22Rv1 (cell line): ENCODE data around the gene SRSF4.

Experiments
- H3K27ac ChIP-seq: fragments of 450-650 bp; 2 replicates; pipeline ENCODE4 v1.5.1; 2017
- ZFX ChIP-seq: fragments of 450-650 bp; IDR thresholded peaks from 2 replicates; pipeline ENCODE4 v1.6.1; 2017; ENCODE audit warnings: antibody characterized with exemption, borderline replicate concordance
- TF ChIP-seq, protein P1 (sequence below): fragments of 450-650 bp; IDR thresholded peaks from 2 replicates; pipeline ENCODE4 v1.5.1; 2017; ENCODE audit warnings: mild to moderate bottlenecking

SRSF4 gene

DNA sequence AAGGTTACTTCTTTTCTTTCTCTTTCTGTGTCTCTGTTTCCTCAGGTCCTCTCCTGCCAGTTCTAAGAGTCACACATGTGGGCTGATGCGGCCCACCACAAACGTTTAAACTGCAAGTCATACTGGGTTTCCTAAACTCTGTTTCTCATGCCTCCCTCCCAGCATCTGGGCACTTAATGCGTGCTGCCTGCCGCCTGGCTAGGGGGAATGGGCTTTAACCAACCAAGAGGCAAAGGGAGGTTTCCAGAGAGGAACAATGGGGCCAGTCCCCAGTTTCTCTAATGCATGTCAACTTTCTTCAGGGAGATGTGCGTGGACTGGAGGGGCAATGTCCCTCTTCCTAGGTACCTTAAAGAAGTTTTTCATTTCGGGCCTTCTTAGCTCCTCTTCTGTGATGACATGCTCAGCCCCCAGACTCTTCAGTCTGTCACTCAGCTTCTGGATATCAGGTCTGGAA is 19.9 kb upstream of the SRSF4 start:
- no peak overlapping the region for H3K27ac ChIP-seq

DNA sequence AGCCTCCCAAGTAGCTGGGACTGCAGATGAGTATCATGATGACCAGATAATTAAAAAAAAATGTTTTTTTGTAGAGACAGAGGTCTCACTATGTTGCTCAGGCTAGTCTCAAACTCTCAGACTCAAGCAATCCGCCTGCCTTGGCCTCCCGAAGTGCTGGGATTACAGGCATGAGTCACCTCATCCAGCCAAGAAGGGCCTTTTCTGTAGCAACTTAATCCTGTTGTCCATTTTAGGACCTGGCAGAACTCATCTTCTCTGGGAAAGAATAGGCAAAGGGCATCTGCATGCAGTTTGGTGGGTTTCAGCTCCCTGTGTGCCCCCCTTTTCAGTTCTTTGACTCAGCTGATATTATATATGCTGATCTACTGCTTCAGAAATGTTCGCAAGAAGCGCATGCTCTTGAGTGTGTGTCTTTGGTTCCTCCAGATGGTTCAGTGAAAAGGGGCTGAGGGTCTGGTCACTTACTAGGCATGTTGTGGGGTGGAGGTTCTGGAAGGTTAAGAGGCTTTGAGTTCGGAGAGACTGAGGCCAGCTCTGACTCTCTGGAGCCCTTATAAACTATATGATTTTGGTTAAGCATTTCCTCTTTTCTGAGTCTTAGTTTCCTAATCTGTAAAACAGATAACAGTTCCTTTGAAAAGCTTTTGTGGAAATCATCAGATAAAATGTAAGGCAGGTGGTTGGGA is 19.4 kb upstream of the SRSF4 start:
- no peak overlapping the region for H3K27ac ChIP-seq
- no peak for TF ChIP-seq ZFX
- TF ChIP-seq, protein P1, sequence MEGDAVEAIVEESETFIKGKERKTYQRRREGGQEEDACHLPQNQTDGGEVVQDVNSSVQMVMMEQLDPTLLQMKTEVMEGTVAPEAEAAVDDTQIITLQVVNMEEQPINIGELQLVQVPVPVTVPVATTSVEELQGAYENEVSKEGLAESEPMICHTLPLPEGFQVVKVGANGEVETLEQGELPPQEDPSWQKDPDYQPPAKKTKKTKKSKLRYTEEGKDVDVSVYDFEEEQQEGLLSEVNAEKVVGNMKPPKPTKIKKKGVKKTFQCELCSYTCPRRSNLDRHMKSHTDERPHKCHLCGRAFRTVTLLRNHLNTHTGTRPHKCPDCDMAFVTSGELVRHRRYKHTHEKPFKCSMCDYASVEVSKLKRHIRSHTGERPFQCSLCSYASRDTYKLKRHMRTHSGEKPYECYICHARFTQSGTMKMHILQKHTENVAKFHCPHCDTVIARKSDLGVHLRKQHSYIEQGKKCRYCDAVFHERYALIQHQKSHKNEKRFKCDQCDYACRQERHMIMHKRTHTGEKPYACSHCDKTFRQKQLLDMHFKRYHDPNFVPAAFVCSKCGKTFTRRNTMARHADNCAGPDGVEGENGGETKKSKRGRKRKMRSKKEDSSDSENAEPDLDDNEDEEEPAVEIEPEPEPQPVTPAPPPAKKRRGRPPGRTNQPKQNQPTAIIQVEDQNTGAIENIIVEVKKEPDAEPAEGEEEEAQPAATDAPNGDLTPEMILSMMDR, result no peak

More for the DNA sequence above, 19.9 kb upstream of the SRSF4 start:
- TF ChIP-seq, protein P1, result no peak
- no peak for TF ChIP-seq ZFX

DNA sequence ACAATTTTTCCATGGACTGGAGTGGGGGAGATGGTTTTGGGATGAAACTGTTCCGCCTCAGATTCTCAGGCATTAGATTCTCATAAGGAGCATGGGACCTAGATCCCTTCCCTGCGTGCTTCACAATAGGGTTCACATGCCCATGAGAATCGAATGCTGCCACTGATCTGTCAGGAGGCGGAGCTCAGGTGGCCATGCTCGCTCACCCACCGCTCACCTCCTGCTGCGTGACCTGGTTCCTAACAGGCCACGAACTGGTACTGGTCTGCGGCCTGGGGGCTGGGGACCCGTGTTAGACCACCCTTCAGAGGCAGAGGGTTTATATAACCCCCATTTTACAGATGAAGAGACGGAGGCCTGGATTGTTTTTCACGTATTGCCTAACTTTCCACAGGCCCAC is 16.3 kb upstream of the SRSF4 start:
- no peak overlapping the region for H3K27ac ChIP-seq
- TF ChIP-seq ZFX, result no peak
- TF ChIP-seq, protein P1, result no peak

DNA sequence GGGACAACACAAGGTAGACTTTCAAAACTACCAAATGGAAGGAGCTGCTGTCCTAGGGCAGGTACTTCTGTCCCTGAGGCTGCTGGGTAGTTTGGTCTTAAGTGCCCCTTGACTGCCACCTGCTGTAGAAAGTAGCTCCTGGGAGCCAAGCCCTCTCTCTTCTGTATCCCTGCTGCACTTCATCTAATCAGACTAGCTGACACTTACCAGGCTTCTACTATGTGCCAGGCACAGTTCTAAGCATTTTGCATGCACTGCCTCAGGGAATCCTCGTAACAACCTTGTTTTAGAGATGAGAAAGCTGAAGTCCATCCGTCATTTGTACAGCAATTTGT is 15.9 kb upstream of the SRSF4 start:
- no peak overlapping the region for H3K27ac ChIP-seq

DNA sequence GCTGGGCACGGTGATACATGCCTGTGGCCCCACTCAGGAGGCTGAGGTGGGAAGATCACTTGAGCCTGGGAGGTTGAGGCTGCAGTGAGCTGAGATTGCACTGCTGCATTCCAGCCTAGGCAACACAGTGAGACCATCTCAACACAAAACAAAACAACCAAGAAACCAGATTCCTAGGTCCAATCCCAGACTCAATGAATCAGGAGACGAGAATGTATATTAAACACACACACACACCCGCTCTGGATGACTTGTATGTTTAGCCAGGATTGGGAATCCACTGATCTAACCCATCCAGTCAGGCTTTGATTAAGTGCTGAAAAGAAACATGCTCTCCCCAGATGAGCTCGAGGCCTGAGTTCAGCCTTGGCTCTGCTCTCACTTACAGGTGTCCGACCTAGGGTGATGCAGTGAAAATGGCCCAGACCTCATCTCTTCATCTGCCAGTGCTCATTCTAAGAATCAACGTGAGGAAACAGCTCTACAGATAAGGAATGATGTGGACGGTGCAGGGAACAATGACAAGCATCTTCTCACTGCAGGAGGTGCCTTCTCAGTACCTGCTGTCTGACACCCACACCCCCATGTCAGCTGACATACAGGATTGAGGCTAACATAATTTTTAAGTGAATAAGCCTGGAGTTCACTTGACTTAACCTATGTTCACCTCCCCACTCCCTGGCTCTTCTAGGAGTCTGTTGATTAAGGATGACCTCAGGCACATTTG is 15.3 kb upstream of the SRSF4 start:
- no peak overlapping the region for H3K27ac ChIP-seq
- no peak for TF ChIP-seq ZFX
- TF ChIP-seq, protein P1, result no peak

More for the DNA sequence above, 15.9 kb upstream of the SRSF4 start:
- TF ChIP-seq, protein P1, result peak; percentile 62
- TF ChIP-seq ZFX, result no peak

DNA sequence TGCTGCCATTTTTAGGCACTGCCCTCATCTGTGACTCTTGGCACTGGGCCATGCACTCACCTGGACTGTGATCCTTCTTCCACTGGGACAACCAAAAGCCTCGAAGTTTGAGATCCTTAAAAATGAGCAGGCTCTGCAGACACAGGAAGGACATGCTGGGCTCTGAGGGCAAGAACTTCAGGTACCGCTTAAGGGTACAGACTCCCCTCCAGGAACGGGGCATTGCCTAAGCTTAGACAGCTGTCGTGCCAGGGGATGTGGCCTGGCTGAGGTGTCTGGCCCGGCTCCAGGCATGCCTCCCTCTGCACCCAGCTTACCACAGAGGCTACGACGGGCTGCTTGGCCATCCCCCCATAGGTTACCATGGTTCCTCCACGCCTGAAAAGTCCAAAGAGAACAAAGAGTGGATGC is 14.2 kb upstream of the SRSF4 start:
- no peak for TF ChIP-seq ZFX
- TF ChIP-seq, protein P1, result no peak
- H3K27ac ChIP-seq, result no peak overlapping the region

DNA sequence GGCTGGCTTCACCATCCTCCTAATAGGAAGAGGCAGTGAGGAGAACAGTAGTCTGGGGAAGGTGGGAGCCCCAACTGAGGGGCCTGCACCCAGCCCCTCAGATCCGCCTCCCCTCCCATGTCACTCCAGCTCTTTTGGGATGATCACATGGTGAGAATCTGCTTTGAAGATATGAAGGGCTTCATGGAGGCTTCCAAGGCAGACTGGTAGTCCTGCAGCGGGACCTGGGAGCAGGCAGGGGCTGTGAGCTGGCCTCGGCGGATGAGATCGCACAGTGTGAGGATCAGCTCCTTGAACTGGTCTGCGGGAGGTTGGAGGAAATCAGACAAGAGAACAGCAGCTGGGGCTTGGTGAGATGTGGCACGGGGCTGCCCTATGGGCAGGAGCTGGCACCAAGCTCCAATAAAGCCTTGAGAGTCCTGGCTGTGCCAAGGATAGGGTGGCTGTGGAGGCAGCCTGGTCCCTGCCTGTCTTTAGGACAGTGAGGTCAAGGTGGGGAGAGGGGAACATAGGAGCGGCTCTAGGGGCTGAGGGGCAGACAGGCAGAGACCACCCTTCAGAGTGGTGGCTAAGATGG is 12.3 kb upstream of the SRSF4 start:
- TF ChIP-seq, protein P1, result no peak
- TF ChIP-seq ZFX, result no peak
- no peak overlapping the region for H3K27ac ChIP-seq
